SHP77 (cell line): ENCODE data around the gene TPI1.

ENCODE experiments used
- DNase-seq, 2 experiments: peaks; one replicate each; lab custom pipeline; 2025; lab: John Stamatoyannopoulos, UW

TPI1 gene

GRCh38 chr12:6867413-6868210 lies at the start of gene TPI1:
Gene TPI1, plus strand, starts transcription at chr12:6867531. Its CDS starts 36 bp downstream, at chr12:6867567.
- peak in 1 of 2 experiments; percentile 27 for DNase-seq

- no peak for DNase-seq
These were observed 49.6 kb upstream of the TPI1 start for GRCh38 chr12:6817662-6818157.

GRCh38 chr12:6818222-6818621 lies 49.1 kb upstream of the TPI1 start:
- no peak for DNase-seq

- DNase-seq = no peak
These were observed 48.7 kb upstream of the TPI1 start for GRCh38 chr12:6818645-6819044.

GRCh38 chr12:6819106-6820030 lies 48.0 kb upstream of the TPI1 start:
- no peak for DNase-seq

- DNase-seq = no peak
These were observed 47.2 kb upstream of the TPI1 start for GRCh38 chr12:6820166-6820565.

- peak in 1 of 2 experiments; percentile 19 for DNase-seq
These were observed 45.5 kb upstream of the TPI1 start, which contains the start of gene GPR162 for GRCh38 chr12:6821591-6822425. Gene GPR162, plus strand, starts transcription at chr12:6821821. Its CDS starts 2,078 bp downstream, at chr12:6823899.

GRCh38 chr12:6822426-6823135 lies 44.8 kb upstream of the TPI1 start:
- no peak for DNase-seq

GRCh38 chr12:6823182-6824084 lies 43.9 kb upstream of the TPI1 start:
- no peak for DNase-seq

GRCh38 chr12:6824085-6824775 lies 43.1 kb upstream of the TPI1 start:
- no peak for DNase-seq

- no peak for DNase-seq
These were observed 42.4 kb upstream of the TPI1 start for GRCh38 chr12:6824901-6825381.

GRCh38 chr12:6825398-6826124 lies 41.8 kb upstream of the TPI1 start:
- DNase-seq = peak; percentile 15 to 51

- no peak for DNase-seq
These were observed 41.1 kb upstream of the TPI1 start for GRCh38 chr12:6826125-6826733.

GRCh38 chr12:6826734-6827436 lies 40.4 kb upstream of the TPI1 start:
- DNase-seq = no peak

- DNase-seq = peak; percentile 36 to 60
These were observed 39.9 kb upstream of the TPI1 start for GRCh38 chr12:6827437-6827911.

GRCh38 chr12:6827982-6828780 lies 39.1 kb upstream of the TPI1 start, which contains the start of gene P3H3:
Gene P3H3, plus strand, starts transcription at chr12:6828407. Its CDS starts 34 bp downstream, at chr12:6828441.
- DNase-seq = peak in 1 of 2 experiments; percentile 6
